ENCODE data around the gene ARHGEF26.

GRCh38 chr3:154125378-154126030 lies 4.3 kb downstream of the ARHGEF26 start:
- TF ChIP-seq CTCF (IDR thresholded peaks at IDR 0.05) (no peak), ZFX (IDR thresholded peaks at IDR 0.05; ENCODE audit: borderline replicate concordance) (no peak)
